Measurements from ENCODE around the gene TMEM138. TPM values are rescaled to one million over a fixed set of nuclear protein-coding genes. Genes with fewer than 3 reads are reported as not detected.
A peak's percentile ranks its signal among the peaks of the same experiment; 100 is the strongest.

The TMEM138 gene
- total and polyA plus RNA-seq, 2 of the 13 experiments (the other 11 are each of a cell fraction or from before 2014, with no cell fraction given), result 43.5 to 61.0 TPM

DNA sequence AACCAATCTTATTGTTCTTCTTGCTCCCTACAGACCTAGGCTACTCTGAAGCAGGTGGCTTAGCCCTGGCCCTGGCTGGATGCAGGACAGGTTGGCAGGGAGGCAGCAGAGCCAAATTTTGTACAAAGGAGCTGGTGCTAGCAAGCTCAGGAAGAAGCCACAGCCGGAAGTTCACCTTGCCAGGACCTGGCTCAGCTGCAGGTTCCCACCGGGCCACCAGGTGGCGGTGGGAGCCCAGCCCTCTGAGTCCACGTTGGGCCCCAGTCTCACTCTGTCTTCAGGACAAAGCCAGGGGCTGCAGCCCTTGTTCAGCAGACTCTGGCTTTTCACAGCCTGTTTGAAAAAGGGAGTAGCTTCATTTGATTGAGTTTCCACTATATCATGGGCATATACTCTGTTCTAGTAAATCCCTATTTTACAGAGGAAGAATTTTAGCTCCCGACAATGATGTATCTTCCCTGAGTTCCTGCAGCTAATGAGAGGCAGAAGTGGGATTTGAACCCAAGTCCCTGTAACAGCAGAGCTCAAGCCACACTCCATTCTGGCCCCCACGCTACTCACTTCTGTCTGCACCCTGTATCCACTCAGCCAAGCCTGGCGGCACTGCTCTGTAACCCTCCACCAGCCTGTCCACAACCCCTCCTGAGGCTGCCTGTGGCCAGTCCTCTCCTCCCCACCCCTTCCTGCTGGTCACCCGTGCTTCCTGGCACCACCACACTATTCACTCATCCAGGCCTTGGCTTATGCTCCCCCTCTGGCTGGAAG is 25.8 kb upstream of the TMEM138 start (continued):
- TF ChIP-seq MEIS1 (CRISPR knock-in tag; IDR thresholded peaks at IDR 0.05; ENCODE audit: borderline replicate concordance) (no peak), ZNF3 (CRISPR knock-in tag; IDR thresholded peaks at IDR 0.05) (no peak), NBN (conservative IDR thresholded peaks at IDR 0.05) (no peak), HOXD1 (CRISPR knock-in tag; IDR thresholded peaks at IDR 0.05) (no peak), JARID2 (CRISPR knock-in tag; IDR thresholded peaks at IDR 0.05; ENCODE audit: insufficient replicate concordance) (no peak), ISX (CRISPR knock-in tag; conservative IDR thresholded peaks at IDR 0.05) (no peak), ZSCAN20 (CRISPR knock-in tag; IDR thresholded peaks at IDR 0.05; ENCODE audit: borderline replicate concordance) (no peak), ZBTB7A (CRISPR knock-in tag; IDR thresholded peaks at IDR 0.05) (no peak), ZNF777 (CRISPR knock-in tag; IDR thresholded peaks at IDR 0.05) (no peak), ZNF207 (IDR thresholded peaks at IDR 0.05; ENCODE audit: borderline replicate concordance) (no peak), GABPB1 (CRISPR knock-in tag; IDR thresholded peaks at IDR 0.05) (peak; percentile 85), FOXP1 (IDR thresholded peaks at IDR 0.05) (no peak), FOXP1 (CRISPR knock-in tag; IDR thresholded peaks at IDR 0.05) (no peak), ZNF460 (CRISPR knock-in tag; IDR thresholded peaks at IDR 0.05; ENCODE audit: borderline replicate concordance) (no peak), FOSL2 (CRISPR knock-in tag; IDR thresholded peaks at IDR 0.05) (peak; percentile 44), MZF1 (CRISPR knock-in tag; IDR thresholded peaks at IDR 0.05; ENCODE audit: borderline replicate concordance) (no peak)
- TF ChIP-seq, protein P1, sequence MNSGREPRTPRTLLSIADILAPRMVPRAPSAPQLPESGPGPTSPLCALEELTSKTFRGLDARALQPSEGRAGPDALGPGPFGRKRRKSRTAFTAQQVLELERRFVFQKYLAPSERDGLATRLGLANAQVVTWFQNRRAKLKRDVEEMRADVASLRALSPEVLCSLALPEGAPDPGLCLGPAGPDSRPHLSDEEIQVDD (CRISPR knock-in tag; IDR thresholded peaks at IDR 0.05; ENCODE audit: borderline replicate concordance), result no peak
- TF ChIP-seq, protein P2, sequence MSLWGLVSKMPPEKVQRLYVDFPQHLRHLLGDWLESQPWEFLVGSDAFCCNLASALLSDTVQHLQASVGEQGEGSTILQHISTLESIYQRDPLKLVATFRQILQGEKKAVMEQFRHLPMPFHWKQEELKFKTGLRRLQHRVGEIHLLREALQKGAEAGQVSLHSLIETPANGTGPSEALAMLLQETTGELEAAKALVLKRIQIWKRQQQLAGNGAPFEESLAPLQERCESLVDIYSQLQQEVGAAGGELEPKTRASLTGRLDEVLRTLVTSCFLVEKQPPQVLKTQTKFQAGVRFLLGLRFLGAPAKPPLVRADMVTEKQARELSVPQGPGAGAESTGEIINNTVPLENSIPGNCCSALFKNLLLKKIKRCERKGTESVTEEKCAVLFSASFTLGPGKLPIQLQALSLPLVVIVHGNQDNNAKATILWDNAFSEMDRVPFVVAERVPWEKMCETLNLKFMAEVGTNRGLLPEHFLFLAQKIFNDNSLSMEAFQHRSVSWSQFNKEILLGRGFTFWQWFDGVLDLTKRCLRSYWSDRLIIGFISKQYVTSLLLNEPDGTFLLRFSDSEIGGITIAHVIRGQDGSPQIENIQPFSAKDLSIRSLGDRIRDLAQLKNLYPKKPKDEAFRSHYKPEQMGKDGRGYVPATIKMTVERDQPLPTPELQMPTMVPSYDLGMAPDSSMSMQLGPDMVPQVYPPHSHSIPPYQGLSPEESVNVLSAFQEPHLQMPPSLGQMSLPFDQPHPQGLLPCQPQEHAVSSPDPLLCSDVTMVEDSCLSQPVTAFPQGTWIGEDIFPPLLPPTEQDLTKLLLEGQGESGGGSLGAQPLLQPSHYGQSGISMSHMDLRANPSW (CRISPR knock-in tag; IDR thresholded peaks at IDR 0.05; ENCODE audit: borderline replicate concordance), result no peak
- TF ChIP-seq, protein P3, sequence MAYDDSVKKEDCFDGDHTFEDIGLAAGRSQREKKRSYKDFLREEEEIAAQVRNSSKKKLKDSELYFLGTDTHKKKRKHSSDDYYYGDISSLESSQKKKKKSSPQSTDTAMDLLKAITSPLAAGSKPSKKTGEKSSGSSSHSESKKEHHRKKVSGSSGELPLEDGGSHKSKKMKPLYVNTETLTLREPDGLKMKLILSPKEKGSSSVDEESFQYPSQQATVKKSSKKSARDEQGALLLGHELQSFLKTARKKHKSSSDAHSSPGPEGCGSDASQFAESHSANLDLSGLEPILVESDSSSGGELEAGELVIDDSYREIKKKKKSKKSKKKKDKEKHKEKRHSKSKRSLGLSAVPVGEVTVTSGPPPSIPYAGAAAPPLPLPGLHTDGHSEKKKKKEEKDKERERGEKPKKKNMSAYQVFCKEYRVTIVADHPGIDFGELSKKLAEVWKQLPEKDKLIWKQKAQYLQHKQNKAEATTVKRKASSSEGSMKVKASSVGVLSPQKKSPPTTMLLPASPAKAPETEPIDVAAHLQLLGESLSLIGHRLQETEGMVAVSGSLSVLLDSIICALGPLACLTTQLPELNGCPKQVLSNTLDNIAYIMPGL (CRISPR knock-in tag; IDR thresholded peaks at IDR 0.05; ENCODE audit: borderline replicate concordance in 1 of 2, low read depth in 1 of 2), result peak; percentile 69 to 85; a peak in 3 of 4 replicates
- TF ChIP-seq, protein P4, sequence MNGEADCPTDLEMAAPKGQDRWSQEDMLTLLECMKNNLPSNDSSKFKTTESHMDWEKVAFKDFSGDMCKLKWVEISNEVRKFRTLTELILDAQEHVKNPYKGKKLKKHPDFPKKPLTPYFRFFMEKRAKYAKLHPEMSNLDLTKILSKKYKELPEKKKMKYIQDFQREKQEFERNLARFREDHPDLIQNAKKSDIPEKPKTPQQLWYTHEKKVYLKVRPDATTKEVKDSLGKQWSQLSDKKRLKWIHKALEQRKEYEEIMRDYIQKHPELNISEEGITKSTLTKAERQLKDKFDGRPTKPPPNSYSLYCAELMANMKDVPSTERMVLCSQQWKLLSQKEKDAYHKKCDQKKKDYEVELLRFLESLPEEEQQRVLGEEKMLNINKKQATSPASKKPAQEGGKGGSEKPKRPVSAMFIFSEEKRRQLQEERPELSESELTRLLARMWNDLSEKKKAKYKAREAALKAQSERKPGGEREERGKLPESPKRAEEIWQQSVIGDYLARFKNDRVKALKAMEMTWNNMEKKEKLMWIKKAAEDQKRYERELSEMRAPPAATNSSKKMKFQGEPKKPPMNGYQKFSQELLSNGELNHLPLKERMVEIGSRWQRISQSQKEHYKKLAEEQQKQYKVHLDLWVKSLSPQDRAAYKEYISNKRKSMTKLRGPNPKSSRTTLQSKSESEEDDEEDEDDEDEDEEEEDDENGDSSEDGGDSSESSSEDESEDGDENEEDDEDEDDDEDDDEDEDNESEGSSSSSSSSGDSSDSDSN (CRISPR knock-in tag; IDR thresholded peaks at IDR 0.05), result no peak
- TF ChIP-seq, protein P5, sequence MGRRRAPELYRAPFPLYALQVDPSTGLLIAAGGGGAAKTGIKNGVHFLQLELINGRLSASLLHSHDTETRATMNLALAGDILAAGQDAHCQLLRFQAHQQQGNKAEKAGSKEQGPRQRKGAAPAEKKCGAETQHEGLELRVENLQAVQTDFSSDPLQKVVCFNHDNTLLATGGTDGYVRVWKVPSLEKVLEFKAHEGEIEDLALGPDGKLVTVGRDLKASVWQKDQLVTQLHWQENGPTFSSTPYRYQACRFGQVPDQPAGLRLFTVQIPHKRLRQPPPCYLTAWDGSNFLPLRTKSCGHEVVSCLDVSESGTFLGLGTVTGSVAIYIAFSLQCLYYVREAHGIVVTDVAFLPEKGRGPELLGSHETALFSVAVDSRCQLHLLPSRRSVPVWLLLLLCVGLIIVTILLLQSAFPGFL (CRISPR knock-in tag; IDR thresholded peaks at IDR 0.05), result no peak
- TF ChIP-seq, protein P6, sequence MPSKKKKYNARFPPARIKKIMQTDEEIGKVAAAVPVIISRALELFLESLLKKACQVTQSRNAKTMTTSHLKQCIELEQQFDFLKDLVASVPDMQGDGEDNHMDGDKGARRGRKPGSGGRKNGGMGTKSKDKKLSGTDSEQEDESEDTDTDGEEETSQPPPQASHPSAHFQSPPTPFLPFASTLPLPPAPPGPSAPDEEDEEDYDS (CRISPR knock-in tag; IDR thresholded peaks at IDR 0.05), result peak; percentile 65; the same call in 1 of the 2 replicates
